Heart left ventricle (tissue), 13 donors: Measurements from ENCODE around the gene GRIN2C.

Experiments used
- CTCF ChIP-seq, 12 donors: fragments of 200-600 bp; sonication (generic) in 4 of 12; IDR thresholded peaks; one replicate each; pipeline versions ENCODE4 v1.5.0 to v1.8.0; 2018 to 2022; ENCODE audit warnings: antibody characterized with exemption in 12 of 12, mild to moderate bottlenecking in 5 of 12
- POLR2A ChIP-seq, 2 donors: fragments of 450-650 bp; IDR thresholded peaks; one replicate each; pipeline ENCODE4 v1.6.1; 2017; ENCODE audit warnings: antibody characterized with exemption in 2 of 2, mild to moderate bottlenecking in 2 of 2, moderate library complexity in 2 of 2
- donor health status: ischemic (EF 13 %, LVEDD 7.1; RV severe dilation, severe dysfunction).
- donor health status: DM: no; HTN: yes; CAD: no.
- donor health status: DM: no; HTN: no; CAD: no.
- donor health status: ischemic (EF 25% LVEDD 6.9; RV normal size, moderate dysfunction).
- donor health status: ischemic (EF 25% LVEDD 5.7; RV mildly dilated, moderate dysfunction).
- donor health status: ischemic (EF 35%, LVEDD 5.7; RV mildly dilated, moderate dysfunction).
- donor health status: nonischemic (EF 11% LVEDD 7.7; RV severe dilation, severe dysfunction).
- donor health status: DM: yes; HTN: yes; CAD: no.
- donor health status: PGD.
- donor health status: ischemic (EF 29% LVEDD 5.4; RV normal size, mild dysfunction).
- donor health status: nonischemic (EF 23%, LVEDD 6.1; RV moderate dilation, normal function).

GRCh38 chr17:74901353-74902135 lies 41.9 kb upstream of the GRIN2C start:
- TF ChIP-seq CTCF (IDR thresholded peaks at IDR 0.05) (no peak), POLR2A (IDR thresholded peaks at IDR 0.05) (no peak)
